PC-3 (cell line): ENCODE results near the gene TREX2. TPM values are rescaled to one million over a fixed set of nuclear protein-coding genes. Genes with fewer than 3 reads are reported as not detected.

Source experiments
- ATAC-seq: fragments of 200-7000 bp; cut with Tn5 transposase; 2 replicates; pipeline ENCODE4 v1.9.1; 2020; ENCODE audit warnings: mild to moderate bottlenecking, moderate library complexity
- Bru-seq: library from RNA; stranded (reverse); fragments of 400-500 nt; gene quantifications from one replicate; lab custom pipeline; 2021; lab: Mats Ljungman, UMichigan
- BruChase-seq, 2 experiments: library from RNA; stranded (reverse); fragments of 400-500 nt; gene quantifications; one replicate each; lab custom pipeline; 2021; lab: Mats Ljungman, UMichigan
- BruUV-seq: library from RNA; stranded (reverse); fragments of 400-500 nt; replicated peaks from 2 replicates; lab custom pipeline; 2021; lab: Mats Ljungman, UMichigan
- CTCF ChIA-PET: fragments of 300-600 bp; sonication (Branson Sonifier 250); formaldehyde crosslinking; loops from one replicate; lab custom pipeline; 2022; ENCODE audit warnings: antibody characterized with exemption; lab: Charles Lee
- POLR2A ChIA-PET: fragments of 300-600 bp; sonication (Branson Sonifier 250); formaldehyde crosslinking; loops from one replicate; lab custom pipeline; 2022; ENCODE audit warnings: antibody characterized with exemption; ENCODE audit not compliant: unreplicated experiment; lab: Charles Lee
- DNase-seq: peaks from one replicate; pipeline ENCODE4 v3.0.0-alpha.2; 2015
- H2AFZ ChIP-seq: fragments of 300-600 bp; sonication (generic); 2 replicates; pipeline ENCODE4 v1.6.0; 2016; ENCODE audit warnings: antibody characterized with exemption, low read length
- H3F3A ChIP-seq: fragments of 300-600 bp; sonication (generic); one replicate; pipeline ENCODE4 v1.6.0; 2017; ENCODE audit warnings: antibody characterized with exemption, low read length, control low read depth, mild to moderate bottlenecking; ENCODE audit not compliant: unreplicated experiment
- H3K27ac ChIP-seq: fragments of 300-600 bp; sonication (generic); 2 replicates; pipeline ENCODE4 v1.5.1; 2016; ENCODE audit warnings: mild to moderate bottlenecking, low read length
- H3K27me3 ChIP-seq: fragments of 300-600 bp; sonication (generic); 2 replicates; pipeline ENCODE4 v1.6.1; 2016; ENCODE audit warnings: low read length, mixed read lengths
- H3K36me3 ChIP-seq: fragments of 300-600 bp; sonication (generic); 2 replicates; pipeline ENCODE4 v1.6.1; 2016; ENCODE audit warnings: low read depth, mixed run types, low read length, mixed read lengths
- H3K4me1 ChIP-seq: fragments of 300-600 bp; sonication (generic); 2 replicates; pipeline ENCODE4 v1.5.1; 2016; ENCODE audit warnings: low read length; ENCODE audit not compliant: insufficient read depth
- H3K4me2 ChIP-seq: fragments of 300-600 bp; sonication (generic); 2 replicates; pipeline ENCODE4 v1.6.0; 2016; ENCODE audit warnings: low read length
- H3K4me3 ChIP-seq: fragments of 300-600 bp; sonication (generic); 2 replicates; pipeline ENCODE4 v1.5.1; 2016; ENCODE audit warnings: mild to moderate bottlenecking, low read length, mixed read lengths
- H3K79me2 ChIP-seq: fragments of 300-600 bp; sonication (generic); 2 replicates; pipeline ENCODE4 v1.6.1; 2017; ENCODE audit warnings: low read length, mixed read lengths
- H3K9ac ChIP-seq: fragments of 300-600 bp; sonication (generic); 2 replicates; pipeline ENCODE4 v1.6.0; 2016; ENCODE audit warnings: mild to moderate bottlenecking, low read length
- H3K9me2 ChIP-seq: fragments of 300-600 bp; sonication (generic); replicated peaks from 2 replicates; pipeline ENCODE4 v1.6.1; 2016; ENCODE audit warnings: mixed run types, low read length, mixed read lengths
- H3K9me3 ChIP-seq: fragments of 300-600 bp; sonication (generic); 2 replicates; pipeline ENCODE4 v1.6.1; 2016; ENCODE audit warnings: low read length, mixed read lengths
- H4K20me1 ChIP-seq: fragments of 300-600 bp; sonication (generic); 2 replicates; pipeline ENCODE4 v1.6.1; 2016; ENCODE audit warnings: low read length, mixed read lengths
- EZH2 ChIP-seq: fragments of 300-600 bp; sonication (generic); IDR thresholded peaks from one replicate; pipeline ENCODE4 v1.6.1; 2017; ENCODE audit warnings: antibody characterized with exemption, mild to moderate bottlenecking, low read length; ENCODE audit not compliant: unreplicated experiment
- EZH2phosphoT487 ChIP-seq: fragments of 300-600 bp; sonication (generic); IDR thresholded peaks from 2 replicates; pipeline ENCODE4 v1.6.1; 2018; ENCODE audit warnings: mild to moderate bottlenecking, antibody characterized with exemption, low read length, borderline replicate concordance
- intact Hi-C: fragments of 100-400 bp; cut with micrococcal nuclease; formaldehyde crosslinking; loops from 2 replicates; pipeline ENCODE4 v1.9.0; 2023
- long read RNA-seq: library from polyadenylated mRNA; unstranded; transcript quantifications from one replicate; pipeline ENCODE4 v2.0.0, GENCODE V29; 2021; ENCODE audit not compliant: unreplicated experiment
- total RNA-seq: library from RNA; depleted of rRNA; stranded (reverse); fragments of >200 nt; gene quantifications from 2 replicates; pipeline ENCODE4 v1.2.3, GENCODE V29; 2014; rRNA removed
- TF ChIP-seq, protein P1 (sequence below): fragments of 300-600 bp; sonication (generic); conservative IDR thresholded peaks from 2 replicates; pipeline ENCODE4 v1.5.1; 2017; ENCODE audit warnings: antibody characterized with exemption, low read depth, mild to moderate bottlenecking, low read length

The TREX2 gene, protein sequence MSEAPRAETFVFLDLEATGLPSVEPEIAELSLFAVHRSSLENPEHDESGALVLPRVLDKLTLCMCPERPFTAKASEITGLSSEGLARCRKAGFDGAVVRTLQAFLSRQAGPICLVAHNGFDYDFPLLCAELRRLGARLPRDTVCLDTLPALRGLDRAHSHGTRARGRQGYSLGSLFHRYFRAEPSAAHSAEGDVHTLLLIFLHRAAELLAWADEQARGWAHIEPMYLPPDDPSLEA
- total RNA-seq (1.4 and 4.7 TPM in 2 replicates), Bru-seq, nascent RNA (percentile 33 among the genes with signal in this experiment), BruChase-seq, experiment 1, labeled RNA remaining after a 6-hour chase (percentile 53 among the genes with signal in this experiment), BruChase-seq, experiment 2, labeled RNA remaining after a 2-hour chase (percentile 49 among the genes with signal in this experiment)
- long read RNA-seq, partial matches to known transcripts: 14 of 23 reads
- long read RNA-seq, other reads (novel, unspliced or antisense): 8 of 23 reads

DNA sequence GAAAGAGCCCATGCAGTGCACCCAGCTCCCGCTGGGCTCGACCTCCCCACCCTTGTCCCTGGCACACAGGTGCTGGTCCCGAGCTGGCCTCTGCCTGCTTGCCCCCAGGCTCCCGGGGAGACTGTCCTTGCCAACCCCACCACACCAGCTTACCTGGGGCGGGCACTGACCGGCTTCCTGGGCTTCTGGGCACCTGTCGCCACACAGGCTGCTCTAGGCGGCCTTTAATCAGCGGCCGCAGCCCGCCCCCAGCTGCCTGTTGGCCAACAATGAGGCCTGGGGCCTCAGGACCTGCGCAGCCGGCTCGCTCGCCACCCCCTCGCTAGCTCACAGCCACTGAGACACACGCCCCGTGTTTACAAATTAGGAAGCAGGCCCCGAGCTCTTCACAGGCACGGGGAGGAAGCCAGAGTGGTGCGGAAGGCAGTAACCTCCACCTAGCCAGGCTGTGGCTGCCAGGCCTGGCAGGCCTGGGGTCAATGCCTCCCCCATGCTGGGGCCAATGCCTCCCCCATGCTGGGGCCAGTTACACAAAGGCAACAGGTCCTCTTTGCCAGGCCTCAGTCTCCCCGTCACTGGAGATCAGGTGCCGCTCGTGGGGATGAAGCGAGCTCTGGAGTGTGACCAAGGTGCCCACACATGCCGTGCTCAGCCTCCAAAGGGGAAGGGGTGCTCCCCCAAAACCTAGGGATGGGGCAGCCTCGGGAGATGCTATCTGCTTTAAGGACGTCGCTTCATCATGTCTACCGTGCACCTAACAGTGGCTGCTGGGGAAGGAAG lies at the start of gene TREX2:
TREX2 (minus strand) TSS at position 201 of the 780 bp plus-strand sequence. CDS start 626 bp downstream, outside the sequence.
- H3K4me2 ChIP-seq: no peak within 1 kb of the TSS
- no peaks in the 10 kb centered on the region for H4K20me1 ChIP-seq
- intact Hi-C loops: no loop called here
- H3K36me3 ChIP-seq: no peaks in the 10 kb centered on the region
- ChIA-PET POLR2A (no interaction called here), CTCF (no interaction called here)
- no peak within 1 kb of the TSS for H3K9ac ChIP-seq
- no peak within 1 kb of the TSS for H2AFZ ChIP-seq
- H3K9me3 ChIP-seq: no peaks in the 10 kb centered on the region
- TF ChIP-seq EZH2 (no peak), EZH2phosphoT487 (no peak)
- TF ChIP-seq, protein P1, sequence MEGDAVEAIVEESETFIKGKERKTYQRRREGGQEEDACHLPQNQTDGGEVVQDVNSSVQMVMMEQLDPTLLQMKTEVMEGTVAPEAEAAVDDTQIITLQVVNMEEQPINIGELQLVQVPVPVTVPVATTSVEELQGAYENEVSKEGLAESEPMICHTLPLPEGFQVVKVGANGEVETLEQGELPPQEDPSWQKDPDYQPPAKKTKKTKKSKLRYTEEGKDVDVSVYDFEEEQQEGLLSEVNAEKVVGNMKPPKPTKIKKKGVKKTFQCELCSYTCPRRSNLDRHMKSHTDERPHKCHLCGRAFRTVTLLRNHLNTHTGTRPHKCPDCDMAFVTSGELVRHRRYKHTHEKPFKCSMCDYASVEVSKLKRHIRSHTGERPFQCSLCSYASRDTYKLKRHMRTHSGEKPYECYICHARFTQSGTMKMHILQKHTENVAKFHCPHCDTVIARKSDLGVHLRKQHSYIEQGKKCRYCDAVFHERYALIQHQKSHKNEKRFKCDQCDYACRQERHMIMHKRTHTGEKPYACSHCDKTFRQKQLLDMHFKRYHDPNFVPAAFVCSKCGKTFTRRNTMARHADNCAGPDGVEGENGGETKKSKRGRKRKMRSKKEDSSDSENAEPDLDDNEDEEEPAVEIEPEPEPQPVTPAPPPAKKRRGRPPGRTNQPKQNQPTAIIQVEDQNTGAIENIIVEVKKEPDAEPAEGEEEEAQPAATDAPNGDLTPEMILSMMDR: no peak
- no peaks in the 10 kb centered on the region for H3K9me2 ChIP-seq
- H3K79me2 ChIP-seq: no peaks in the 10 kb centered on the region
- no TSS peak for BruUV-seq
- H3K27me3 ChIP-seq: no peaks in the 10 kb centered on the region
- H3K4me3 ChIP-seq: no peak within 1 kb of the TSS
- ATAC-seq: no peak
- peaks cover 6% of the 10 kb centered on the region; the same call in 1 of the 2 replicates for H3K4me1 ChIP-seq
- H3F3A ChIP-seq: no peaks in the 10 kb centered on the region
- no peak for DNase-seq
- H3K27ac ChIP-seq: no peak within 1 kb of the TSS

DNA sequence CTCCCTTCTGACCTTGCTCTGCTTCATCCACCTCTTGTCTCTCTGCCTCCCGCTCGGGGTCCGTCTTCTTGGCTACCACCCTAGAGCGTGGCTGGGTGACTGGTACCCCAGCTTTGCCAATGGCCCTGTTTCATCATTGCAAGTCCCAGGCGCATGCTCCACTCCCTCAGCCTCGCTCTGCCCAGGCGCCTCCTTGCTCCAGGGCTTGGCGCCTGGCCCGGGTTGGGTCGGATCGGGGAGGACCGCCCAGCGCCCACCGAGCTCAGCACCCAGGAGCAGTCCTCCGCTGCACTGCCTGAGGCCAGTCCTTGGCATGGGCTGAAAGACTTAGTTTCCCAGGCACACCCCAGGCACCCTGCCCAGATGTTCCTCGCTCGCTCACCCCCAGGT lies 49.5 kb upstream of the TREX2 start:
- Histone ChIP-seq H3K9me2 (no peaks in the 10 kb centered on the region), H3K79me2 (no peaks in the 10 kb centered on the region), H3K9ac (no peak overlapping the region), H3K4me2 (no peak overlapping the region), H3K27me3 (peaks cover 14% of the 10 kb centered on the region), H4K20me1 (no peaks in the 10 kb centered on the region), H3K4me3 (no peak overlapping the region), H3K4me1 (no peaks in the 10 kb centered on the region), H3K27ac (no peak overlapping the region), H3K9me3 (no peaks in the 10 kb centered on the region), H3K36me3 (no peaks in the 10 kb centered on the region), H3F3A (no peaks in the 10 kb centered on the region), H2AFZ (no peak overlapping the region)
- CTCF ChIA-PET: no interaction called here
- DNase-seq (no peak), ATAC-seq (peak; percentile 23; the same call in 1 of the 2 replicates)
- TF ChIP-seq EZH2phosphoT487: no peak
- TF ChIP-seq EZH2: no peak
- TF ChIP-seq, protein P1: no peak
- POLR2A ChIA-PET: no interaction called here
- BruUV-seq: no TSS peak
- intact Hi-C loops: no loop called here
